GM23338 (cell line): ENCODE measurements around the gene CDK5RAP1. TPM values are rescaled to one million over a fixed set of nuclear protein-coding genes. Genes with fewer than 3 reads are reported as not detected.

Experiments
- ATAC-seq: fragments of 200-7000 bp; cut with Tn5 transposase; 3 replicates; pipeline ENCODE4 v1.9.1; 2020
- DNase-seq: peaks from one replicate; pipeline ENCODE4 v3.0.0-alpha.2; 2015; ENCODE audit warnings: low spot score
- H2AFZ ChIP-seq: fragments of 200-600 bp; sonication (generic); 2 replicates; pipeline ENCODE4 v1.8.0; 2016; ENCODE audit warnings: antibody characterized with exemption, mild to moderate bottlenecking, moderate library complexity
- H3F3A ChIP-seq: fragments of 200-600 bp; sonication (generic); replicated peaks from 2 replicates; pipeline ENCODE4 v1.8.0; 2017; ENCODE audit warnings: antibody characterized with exemption, mixed run types, low read depth
- H3K27ac ChIP-seq: fragments of 200-600 bp; sonication (generic); 2 replicates; pipeline ENCODE4 v1.6.1; 2016; ENCODE audit warnings: low read depth
- H3K27me3 ChIP-seq: fragments of 200-600 bp; sonication (generic); 2 replicates; pipeline ENCODE4 v1.8.0; 2016; ENCODE audit warnings: mild to moderate bottlenecking, mixed run types, moderate library complexity; ENCODE audit not compliant: insufficient read depth
- H3K36me3 ChIP-seq: fragments of 200-600 bp; sonication (generic); 2 replicates; pipeline ENCODE4 v1.8.0; 2016; ENCODE audit warnings: mild to moderate bottlenecking; ENCODE audit not compliant: insufficient read depth
- H3K4me1 ChIP-seq: fragments of 200-600 bp; sonication (generic); 2 replicates; pipeline ENCODE4 v1.8.0; 2016; ENCODE audit warnings: mild to moderate bottlenecking, moderate library complexity; ENCODE audit not compliant: insufficient read depth
- H3K4me2 ChIP-seq: fragments of 200-600 bp; sonication (generic); 2 replicates; pipeline ENCODE4 v1.7.1; 2017; ENCODE audit warnings: mixed run types
- H3K4me3 ChIP-seq: fragments of 200-600 bp; sonication (generic); 2 replicates; pipeline ENCODE4 v1.6.1; 2016; ENCODE audit warnings: mixed run types
- H3K79me2 ChIP-seq: fragments of 200-600 bp; sonication (generic); replicated peaks from 2 replicates; pipeline ENCODE4 v1.8.0; 2017; ENCODE audit warnings: mild to moderate bottlenecking; ENCODE audit not compliant: insufficient read depth
- H3K9me2 ChIP-seq: fragments of 200-600 bp; sonication (generic); 2 replicates; pipeline ENCODE4 v1.8.0; 2017; ENCODE audit not compliant: insufficient read depth
- H4K20me1 ChIP-seq: fragments of 200-600 bp; sonication (generic); replicated peaks from 2 replicates; pipeline ENCODE4 v1.8.0; 2017; ENCODE audit warnings: mild to moderate bottlenecking; ENCODE audit not compliant: insufficient read depth
- H3K27ac Mint-ChIP-seq: 2 replicates; pipeline ENCODE4 v1.8.0; 2020; ENCODE audit warnings: inconsistent platforms, mild to moderate bottlenecking, moderate library complexity, mixed read lengths
- H3K27me3 Mint-ChIP-seq: 3 replicates; pipeline ENCODE4 v1.8.0; 2022; ENCODE audit warnings: low read depth, mild to moderate bottlenecking, moderate library complexity, mixed read lengths, inconsistent platforms; ENCODE audit not compliant: insufficient read depth, poor library complexity
- H3K36me3 Mint-ChIP-seq: 3 replicates; pipeline ENCODE4 v1.8.0; 2021; ENCODE audit warnings: low read depth, mild to moderate bottlenecking, inconsistent platforms, moderate library complexity, mixed read lengths
- H3K4me1 Mint-ChIP-seq: 3 replicates; pipeline ENCODE4 v1.8.0; 2020; ENCODE audit warnings: mild to moderate bottlenecking, inconsistent platforms, mixed read lengths
- H3K4me3 Mint-ChIP-seq: 3 replicates; pipeline ENCODE4 v1.8.0; 2021; ENCODE audit warnings: moderate library complexity, mild to moderate bottlenecking, inconsistent platforms, mixed read lengths
- H3K9me3 Mint-ChIP-seq: 3 replicates; pipeline ENCODE4 v1.8.0; 2020; ENCODE audit warnings: moderate library complexity, mild to moderate bottlenecking, inconsistent platforms, mixed read lengths
- CTCF ChIP-seq, 2 experiments: fragments of 200-600 bp in 1 of 2; sonication (generic) in 1 of 2; conservative IDR thresholded peaks; 2 replicates each; pipeline versions ENCODE4 v1.5.1 to v1.6.1; 2016 to 2017; ENCODE audit warnings: antibody characterized with exemption in 2 of 2, low read depth in 2 of 2, mild to moderate bottlenecking in 2 of 2, moderate library complexity in 1 of 2
- EZH2phosphoT487 ChIP-seq: fragments of 200-600 bp; sonication (generic); IDR thresholded peaks from one replicate; pipeline ENCODE4 v1.8.1; 2018; ENCODE audit warnings: antibody characterized with exemption; ENCODE audit not compliant: unreplicated experiment
- JUNB ChIP-seq: IDR thresholded peaks from one replicate; pipeline ENCODE4 v1.6.1; 2016; ENCODE audit warnings: antibody characterized with exemption; ENCODE audit not compliant: unreplicated experiment
- REST ChIP-seq: IDR thresholded peaks from one replicate; pipeline ENCODE4 v1.6.1; 2018; ENCODE audit warnings: antibody characterized with exemption; ENCODE audit not compliant: unreplicated experiment
- STAT1 ChIP-seq: IDR thresholded peaks from one replicate; pipeline ENCODE4 v1.6.1; 2016; ENCODE audit warnings: antibody characterized with exemption; ENCODE audit not compliant: unreplicated experiment
- ZNF114 ChIP-seq: fragments of 250-450 bp; sonication (Bioruptor Pico); IDR thresholded peaks from 2 replicates; pipeline ENCODE4 v1.5.0; 2020; ENCODE audit warnings: mild to moderate bottlenecking, moderate library complexity
- ZNF331 ChIP-seq: fragments of 250-450 bp; sonication (Bioruptor Pico); IDR thresholded peaks from 2 replicates; pipeline ENCODE4 v1.5.0; 2020; ENCODE audit warnings: low read depth, mild to moderate bottlenecking, moderate library complexity
- ZNF462 ChIP-seq: fragments of 250-450 bp; sonication (Bioruptor Pico); IDR thresholded peaks from 2 replicates; pipeline ENCODE4 v1.5.0; 2020; ENCODE audit warnings: mild to moderate bottlenecking, moderate library complexity
- polyA plus RNA-seq: library from polyadenylated mRNA; unstranded; fragments of >200 nt; fragmentation: Nextera tagmentation; extraction: Ambion mirVana; gene quantifications from 2 replicates; pipeline ENCODE4 v1.2.1, GENCODE V29; 2016
- total RNA-seq: library from RNA; depleted of rRNA; stranded (reverse); fragments of >200 nt; shearing (Covaris generic); gene quantifications from 2 replicates; pipeline ENCODE4 v1.2.3, GENCODE V29; 2014

The CDK5RAP1 gene
- total and polyA plus RNA-seq, 2 experiments from 2014 or later: 33.8 to 38.1 TPM

- H3K36me3 ChIP-seq: no peaks in the 10 kb centered on the region; the same call in 1 of the 2 replicates
- H3K27ac Mint-ChIP-seq: peak overlapping the region; percentile 78
- peaks cover 27% of the 10 kb centered on the region for H3K4me1 Mint-ChIP-seq
- no peak overlapping the region for H3K4me2 ChIP-seq
- H3K9me3 Mint-ChIP-seq: no peaks in the 10 kb centered on the region; the same call in 2 of the 3 replicates
- H3K4me1 ChIP-seq: peaks cover 13% of the 10 kb centered on the region; the same call in 1 of the 2 replicates
- no peaks in the 10 kb centered on the region for H3K79me2 ChIP-seq
- DNase-seq (no peak), ATAC-seq (peak; percentile 50)
- H3K27me3 ChIP-seq: no peaks in the 10 kb centered on the region
- no peak overlapping the region for H3K4me3 ChIP-seq
- peaks cover 8% of the 10 kb centered on the region for H3K36me3 Mint-ChIP-seq
- H4K20me1 ChIP-seq: no peaks in the 10 kb centered on the region
- H3K4me3 Mint-ChIP-seq: no peak overlapping the region
- H3K9me2 ChIP-seq: no peaks in the 10 kb centered on the region
- TF ChIP-seq JUNB: no peak
- H3F3A ChIP-seq: no peaks in the 10 kb centered on the region
- no peak overlapping the region for H2AFZ ChIP-seq
- H3K27ac ChIP-seq: peak overlapping the region; percentile 55; the same call in 1 of the 2 replicates
- peaks cover 6% of the 10 kb centered on the region for H3K27me3 Mint-ChIP-seq
Observed at GRCh38 chr20:33348136-33348937, 53.0 kb downstream of the CDK5RAP1 start.

- Histone ChIP-seq H3K79me2 (no peaks in the 10 kb centered on the region), H3F3A (no peaks in the 10 kb centered on the region), H3K4me1 (no peaks in the 10 kb centered on the region), H3K36me3 (no peaks in the 10 kb centered on the region; the same call in 1 of the 2 replicates), H4K20me1 (no peaks in the 10 kb centered on the region), H3K4me2 (no peak overlapping the region), H3K27me3 (no peaks in the 10 kb centered on the region), H3K27ac (0 out of 2 replicates have a peak overlapping the region, but pooled peaks have one; percentile 39), H2AFZ (no peak overlapping the region), H3K4me3 (no peak overlapping the region), H3K9me2 (no peaks in the 10 kb centered on the region)
- H3K4me1 Mint-ChIP-seq: peaks cover 11% of the 10 kb centered on the region
- peaks cover 4% of the 10 kb centered on the region for H3K36me3 Mint-ChIP-seq
- no peak overlapping the region for H3K4me3 Mint-ChIP-seq
- ATAC-seq (no peak), DNase-seq (no peak)
- peaks cover 9% of the 10 kb centered on the region for H3K27me3 Mint-ChIP-seq
- no peak overlapping the region for H3K27ac Mint-ChIP-seq
- H3K9me3 Mint-ChIP-seq: no peaks in the 10 kb centered on the region; the same call in 2 of the 3 replicates
- TF ChIP-seq EZH2phosphoT487 (no peak), REST (no peak), CTCF (conservative IDR thresholded peaks at IDR 0.05; ENCODE audit: low read depth in 2 of 2) (no peak), JUNB (no peak), ZNF331 (CRISPR knock-in tag) (no peak), STAT1 (no peak), ZNF462 (CRISPR knock-in tag) (no peak), ZNF114 (no peak)
Observed at GRCh38 chr20:33345342-33345741, 56.0 kb downstream of the CDK5RAP1 start.
